H1 (cell line): ENCODE data around the gene KRTAP2-3. TPM values are rescaled to one million over a fixed set of nuclear protein-coding genes. Genes with fewer than 3 reads are reported as not detected.

ENCODE experiments used
- CTCF ChIA-PET: fragments of 300-600 bp; sonication (Branson Sonifier 250); formaldehyde crosslinking; loops from one replicate; lab custom pipeline; 2021; ENCODE audit not compliant: partially characterized antibody; lab: Charles Lee
- POLR2A ChIA-PET: fragments of 300-600 bp; sonication (Branson Sonifier 250); formaldehyde crosslinking; loops from one replicate; lab custom pipeline; 2021; ENCODE audit warnings: inconsistent platforms; ENCODE audit not compliant: partially characterized antibody; lab: Charles Lee
- DNase-seq, 2 experiments: peaks; one replicate each; pipeline versions ENCODE4 v3.0.0 to v3.0.0-alpha.2; 2010 to 2022; ENCODE audit warnings: low spot score in 2 of 2, low read depth in 1 of 2, mixed read lengths in 1 of 2
- FAIRE-seq: peaks from 2 replicates; lab custom pipeline; 2011; peaks lifted over from hg19 to GRCh38; lab: Jason Lieb, UNC
- H2AFZ ChIP-seq: 2 replicates; pipeline ENCODE4 v1.8.1; 2012; ENCODE audit warnings: low read length, inconsistent platforms
- H2AK5ac ChIP-seq: 2 replicates; pipeline ENCODE4 v1.6.1; 2013; ENCODE audit warnings: low read depth, low read length
- H2BK120ac ChIP-seq: replicated peaks from 2 replicates; pipeline ENCODE3; 2013; ENCODE audit warnings: low read depth, low read length, inconsistent platforms
- H2BK12ac ChIP-seq: 2 replicates; pipeline ENCODE4 v1.6.1; 2013; ENCODE audit warnings: low read depth, low read length
- H2BK15ac ChIP-seq: 2 replicates; pipeline ENCODE4 v1.6.1; 2013; ENCODE audit warnings: low read length
- H2BK20ac ChIP-seq: 2 replicates; pipeline ENCODE4 v1.6.1; 2013; ENCODE audit warnings: low read length
- H2BK5ac ChIP-seq: 2 replicates; pipeline ENCODE4 v1.6.1; 2013; ENCODE audit warnings: low read depth, low read length
- H3K14ac ChIP-seq: 2 replicates; pipeline ENCODE4 v1.6.1; 2013; ENCODE audit warnings: inconsistent platforms; ENCODE audit not compliant: insufficient read length
- H3K18ac ChIP-seq: 2 replicates; pipeline ENCODE4 v1.6.1; 2013; ENCODE audit warnings: low read length; ENCODE audit errors: extremely low read depth
- H3K23ac ChIP-seq: 2 replicates; pipeline ENCODE4 v1.6.1; 2013; ENCODE audit warnings: inconsistent platforms; ENCODE audit not compliant: insufficient read length
- H3K23me2 ChIP-seq: 2 replicates; pipeline ENCODE4 v1.6.1; 2013; ENCODE audit warnings: low read depth, low read length
- H3K27ac ChIP-seq: 2 replicates; pipeline ENCODE4 v1.6.1; 2011; ENCODE audit warnings: low read depth, low read length, inconsistent platforms
- H3K27me3 ChIP-seq, 4 experiments: replicated peaks in 1 of 4; 1 replicate in 1 of 4; 2 replicates in 3 of 4; pipeline versions ENCODE4 v1.6.1 to v1.8.1; 2011 to 2013; ENCODE audit warnings: low read length in 3 of 4, mild to moderate bottlenecking in 3 of 4, inconsistent platforms in 2 of 4, mixed read lengths in 2 of 4, moderate library complexity in 1 of 4; ENCODE audit not compliant: control insufficient read depth in 3 of 4, insufficient read depth in 3 of 4; ENCODE audit errors: extremely low read depth in 1 of 4
- H3K36me3 ChIP-seq, 4 experiments: 2 replicates each; pipeline versions ENCODE4 v1.6.1 to v1.8.1; 2011 to 2013; ENCODE audit warnings: mild to moderate bottlenecking in 4 of 4, low read length in 3 of 4, moderate library complexity in 2 of 4, control low read depth in 1 of 4, inconsistent platforms in 1 of 4; ENCODE audit not compliant: insufficient read depth in 4 of 4, control insufficient read depth in 2 of 4
- H3K4ac ChIP-seq: replicated peaks from 2 replicates; pipeline ENCODE3; 2013; ENCODE audit warnings: low read length, low read depth, mixed read lengths, inconsistent platforms; ENCODE audit not compliant: insufficient read length
- H3K4me1 ChIP-seq, 4 experiments: replicated peaks in 1 of 4; 1 replicate in 1 of 4; 2 replicates in 3 of 4; pipeline versions ENCODE4 v1.6.1 to v1.8.1; 2011 to 2013; ENCODE audit warnings: low read length in 3 of 4, inconsistent platforms in 2 of 4, mixed read lengths in 1 of 4; ENCODE audit not compliant: insufficient read depth in 4 of 4, control insufficient read depth in 3 of 4
- H3K4me2 ChIP-seq, 2 experiments: 2 replicates each; pipeline versions ENCODE4 v1.6.1 to v1.8.1; 2011 to 2013; ENCODE audit warnings: low read depth in 2 of 2, low read length in 2 of 2, control low read depth in 1 of 2, inconsistent platforms in 1 of 2, mild to moderate bottlenecking in 1 of 2; ENCODE audit not compliant: insufficient read depth in 1 of 2
- H3K4me3 ChIP-seq, 4 experiments: fragments of 200-600, 300-600 bp in 1 of 4; sonication (generic), shearing (Covaris generic), sonication (Bioruptor Twin) in 1 of 4; 2 replicates each; pipeline versions ENCODE4 v1.5.1 to v1.8.1; 2011 to 2016; ENCODE audit warnings: low read length in 4 of 4, low read depth in 3 of 4, control low read depth in 2 of 4, inconsistent platforms in 2 of 4, mild to moderate bottlenecking in 2 of 4, mixed read lengths in 1 of 4, moderate library complexity in 1 of 4; ENCODE audit not compliant: insufficient read depth in 2 of 4; ENCODE audit errors: extremely low read depth in 1 of 4
- H3K56ac ChIP-seq: replicated peaks from 2 replicates; pipeline ENCODE3; 2013; ENCODE audit warnings: low read depth, mild to moderate bottlenecking, mixed read lengths, low read length, inconsistent platforms; ENCODE audit not compliant: insufficient read length
- H3K79me1 ChIP-seq: 2 replicates; pipeline ENCODE4 v1.6.1; 2013; ENCODE audit warnings: low read depth, low read length, control low read depth
- H3K79me2 ChIP-seq, 2 experiments: 2 replicates each; pipeline versions ENCODE4 v1.6.1 to v1.8.1; 2012 to 2013; ENCODE audit warnings: low read length in 2 of 2, mild to moderate bottlenecking in 2 of 2, inconsistent platforms in 1 of 2; ENCODE audit not compliant: insufficient read depth in 2 of 2, control insufficient read depth in 1 of 2
- H3K9ac ChIP-seq, 4 experiments: replicated peaks in 1 of 4; 1 replicate in 1 of 4; 2 replicates in 3 of 4; pipeline versions ENCODE4 v1.6.1 to v1.8.1; 2011 to 2013; ENCODE audit warnings: low read depth in 3 of 4, low read length in 3 of 4, control low read depth in 2 of 4, mild to moderate bottlenecking in 2 of 4, moderate library complexity in 2 of 4, inconsistent platforms in 1 of 4; ENCODE audit errors: extremely low read depth in 1 of 4
- H3K9me3 ChIP-seq, 2 experiments: 2 replicates each; pipeline versions ENCODE4 v1.6.1 to v1.8.1; 2012 to 2013; ENCODE audit warnings: mild to moderate bottlenecking in 2 of 2, moderate library complexity in 2 of 2, control low read depth in 1 of 2, inconsistent platforms in 1 of 2, low read depth in 1 of 2, low read length in 1 of 2, mixed read lengths in 1 of 2; ENCODE audit not compliant: insufficient read depth in 2 of 2
- H4K20me1 ChIP-seq, 2 experiments: replicated peaks in 1 of 2; 2 replicates each; pipeline versions ENCODE3 to v1.8.1; 2011 to 2013; ENCODE audit warnings: inconsistent platforms in 2 of 2, low read length in 2 of 2, mild to moderate bottlenecking in 1 of 2; ENCODE audit not compliant: insufficient read depth in 2 of 2, control insufficient read depth in 1 of 2
- H4K5ac ChIP-seq: 2 replicates; pipeline ENCODE4 v1.6.1; 2013; ENCODE audit warnings: low read length, low read depth, mixed read lengths, inconsistent platforms; ENCODE audit not compliant: insufficient read length
- H4K8ac ChIP-seq: 2 replicates; pipeline ENCODE4 v1.8.0; 2013; ENCODE audit warnings: mild to moderate bottlenecking, moderate library complexity, low read length, inconsistent platforms; ENCODE audit not compliant: insufficient read depth; ENCODE audit errors: extremely low read depth
- H4K91ac ChIP-seq: replicated peaks from 2 replicates; pipeline ENCODE3; 2013; ENCODE audit warnings: low read length, mixed read lengths, inconsistent platforms; ENCODE audit not compliant: insufficient read length
- BACH1 ChIP-seq: IDR thresholded peaks from 2 replicates; pipeline ENCODE4 v1.6.1; 2012; ENCODE audit warnings: low read length, improper control_type of control experiment
- CBX5 ChIP-seq: fragments of 300-800, 300-1000 bp; sonication (generic); IDR thresholded peaks from 2 replicates; pipeline ENCODE4 v1.7.1; 2016; ENCODE audit warnings: antibody characterized with exemption, low read length, low read depth
- CHD2 ChIP-seq: IDR thresholded peaks from 2 replicates; pipeline ENCODE4 v1.6.1; 2012; ENCODE audit warnings: low read length, improper control_type of control experiment
- CTBP2 ChIP-seq: IDR thresholded peaks from 2 replicates; pipeline ENCODE4 v1.7.0; 2011; ENCODE audit warnings: borderline replicate concordance, mild to moderate bottlenecking, moderate library complexity, mixed read lengths, low read length; ENCODE audit not compliant: insufficient read depth, insufficient read length
- GABPA ChIP-seq: IDR thresholded peaks from 2 replicates; pipeline ENCODE4 v1.6.1; 2011; ENCODE audit warnings: mild to moderate bottlenecking, low read length, moderate library complexity, borderline replicate concordance; ENCODE audit not compliant: insufficient read depth
- GTF2F1 ChIP-seq: IDR thresholded peaks from 2 replicates; pipeline ENCODE4 v1.6.1; 2012; ENCODE audit warnings: low read depth, low read length, improper control_type of control experiment, borderline replicate concordance
- HDAC6 ChIP-seq: IDR thresholded peaks from one replicate; pipeline ENCODE4 v1.7.1; 2012; ENCODE audit warnings: low read depth, mild to moderate bottlenecking, inconsistent platforms, low read length, moderate library complexity
- JUND ChIP-seq: IDR thresholded peaks from 2 replicates; pipeline ENCODE4 v1.6.1; 2011; ENCODE audit warnings: mild to moderate bottlenecking, improper control_type of control experiment, low read length
- MAFK ChIP-seq: IDR thresholded peaks from 2 replicates; pipeline ENCODE4 v1.6.1; 2012; ENCODE audit warnings: low read depth, mild to moderate bottlenecking, improper control_type of control experiment, low read length
- POLR2AphosphoS5 ChIP-seq: IDR thresholded peaks from 2 replicates; pipeline ENCODE4 v1.6.1; 2011; ENCODE audit warnings: low read depth, low read length
- RFX5 ChIP-seq: IDR thresholded peaks from 2 replicates; pipeline ENCODE4 v1.6.1; 2011; ENCODE audit warnings: low read depth, low read length, improper control_type of control experiment, borderline replicate concordance
- SIX5 ChIP-seq: IDR thresholded peaks from 2 replicates; pipeline ENCODE4 v1.6.1; 2011; ENCODE audit warnings: mild to moderate bottlenecking, low read depth, low read length
- SP4 ChIP-seq: IDR thresholded peaks from 2 replicates; pipeline ENCODE4 v1.6.1; 2012; ENCODE audit warnings: low read length, inconsistent platforms
- TCF12 ChIP-seq: IDR thresholded peaks from 2 replicates; pipeline ENCODE4 v1.6.1; 2011; ENCODE audit warnings: low read depth, mild to moderate bottlenecking, low read length
- YY1 ChIP-seq: IDR thresholded peaks from 2 replicates; pipeline ENCODE4 v1.6.1; 2011; ENCODE audit warnings: low read depth, mild to moderate bottlenecking, low read length
- WGBS, 2 experiments: shearing (Covaris generic) in 1 of 2; methylation state at CpG; one replicate each; pipeline versions ENCODE4 v1.1.6 to v1.1.7; 2013 to 2015; ENCODE audit warnings: low lambda C conversion rate in 2 of 2, mixed read lengths in 2 of 2, inconsistent platforms in 1 of 2, low coverage in 1 of 2, missing lambda C conversion rate in 1 of 2; ENCODE audit not compliant: insufficient replicate concordance in 2 of 2, insufficient coverage in 1 of 2, insufficient read length in 1 of 2; ENCODE audit errors: extremely low coverage in 1 of 2, missing lambda C conversion rate in 1 of 2; 5-methylcytosine and 5-hydroxymethylcytosine counted together
- polyA plus RNA-seq, 7 experiments: library from polyadenylated mRNA; depleted of rRNA in 3 of 7; stranded (reverse) in 5 of 7; unstranded in 2 of 7; fragments of >200 nt in 5 of 7; fragments of 200-250 nt in 2 of 7; gene quantifications; 1 replicate in 5 of 7; 2 replicates in 1 of 7; 4 replicates in 1 of 7; pipeline versions ENCODE4 v1.2.1 to v1.2.3, GENCODE V29; 2011 to 2013; ENCODE audit warnings: missing spikeins in 2 of 7, mixed read lengths in 2 of 7
- total RNA-seq: library from RNA; stranded (reverse); fragmentation: NEBNext Ultra II Directional; extraction: Animal tissue kit (Norgen Biotek cat#: 25700); gene quantifications from 2 replicates; pipeline ENCODE4 v1.2.1, GENCODE V29; 2021
- TF ChIP-seq, protein P1 (sequence below): IDR thresholded peaks from 2 replicates; pipeline ENCODE4 v1.6.1; 2012; ENCODE audit warnings: inconsistent platforms

The KRTAP2-3 gene
- total and polyA plus RNA-seq, 2 of the 8 experiments (the other 6 are each of a cell fraction or from before 2014, with no cell fraction given), result not detected

DNA sequence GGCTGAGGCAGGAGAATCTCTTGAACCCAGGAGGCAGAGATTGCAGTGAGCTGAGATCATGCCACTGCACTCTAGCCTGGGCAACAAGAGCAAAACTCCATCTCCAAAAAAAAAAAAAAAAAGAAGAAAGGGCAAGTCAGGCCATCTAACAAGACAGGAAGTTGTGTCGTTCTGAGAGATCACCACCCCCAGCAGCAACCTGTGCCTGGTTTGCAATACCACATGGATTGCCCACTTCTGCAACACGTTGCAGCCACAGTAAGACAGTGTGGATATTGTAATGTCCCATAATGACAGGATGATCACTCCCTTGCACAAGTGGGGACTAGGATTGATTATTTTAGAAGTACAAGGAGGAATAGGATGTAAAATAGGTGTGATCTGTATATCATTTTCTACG, 9.1 kb upstream of the KRTAP2-3 start:
- Histone ChIP-seq H4K20me1 (no peaks in the 10 kb centered on the region), H3K4ac (no peak overlapping the region), H2BK120ac (no peak overlapping the region), H3K36me3 (no peaks in the 10 kb centered on the region), H3K56ac (no peak overlapping the region), H2BK12ac (no peak overlapping the region), H3K14ac (no peak overlapping the region), H3K18ac (no peak overlapping the region), H4K91ac (no peak overlapping the region), H3K9me3 (no peaks in the 10 kb centered on the region), H2BK20ac (no peak overlapping the region), H2BK15ac (no peak overlapping the region), H2BK5ac (no peak overlapping the region), H3K23ac (no peak overlapping the region), H3K27me3 (no peaks in the 10 kb centered on the region), H4K5ac (no peak overlapping the region), H2AFZ (no peak overlapping the region), H3K27ac (no peak overlapping the region), H3K79me1 (no peaks in the 10 kb centered on the region), H3K9ac (no peak overlapping the region), H3K23me2 (no peaks in the 10 kb centered on the region), H3K4me1 (no peaks in the 10 kb centered on the region), H3K79me2 (no peaks in the 10 kb centered on the region), H4K8ac (no peak overlapping the region), H2AK5ac (no peak overlapping the region), H3K4me3 (no peak overlapping the region), H3K4me2 (no peak overlapping the region)
- WGBS, 2 experiments, result 82% methylated on average over 3 of the region's 3 CpGs; no CpG with 5 or more reads in 1 of the 2 experiments
- POLR2A ChIA-PET, result no interaction called here
- CTCF ChIA-PET, result no interaction called here
- FAIRE-seq, result no peak
- DNase-seq, result no peak
- TF ChIP-seq TCF12 (no peak), SIX5 (no peak), RFX5 (no peak), JUND (no peak), GABPA (no peak), CTBP2 (no peak), BACH1 (no peak), SP4 (no peak), YY1 (no peak), MAFK (no peak), CHD2 (no peak), GTF2F1 (no peak), CBX5 (no peak), HDAC6 (no peak), POLR2AphosphoS5 (no peak)
- TF ChIP-seq, protein P1, sequence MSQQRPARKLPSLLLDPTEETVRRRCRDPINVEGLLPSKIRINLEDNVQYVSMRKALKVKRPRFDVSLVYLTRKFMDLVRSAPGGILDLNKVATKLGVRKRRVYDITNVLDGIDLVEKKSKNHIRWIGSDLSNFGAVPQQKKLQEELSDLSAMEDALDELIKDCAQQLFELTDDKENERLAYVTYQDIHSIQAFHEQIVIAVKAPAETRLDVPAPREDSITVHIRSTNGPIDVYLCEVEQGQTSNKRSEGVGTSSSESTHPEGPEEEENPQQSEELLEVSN, result no peak
